Measurements from ENCODE around the gene DNAH2.

The DNAH2 gene

GRCh38 chr17:7834542-7834956 lies 117.0 kb downstream of the DNAH2 start:
- DNase-seq (ENCODE audit: low read depth, low spot score), result no peak
- peak overlapping the region; percentile 81 for H3K4me3 ChIP-seq (ENCODE audit: low read depth, low read length)
- TF ChIP-seq CTCF (IDR thresholded peaks at IDR 0.05; ENCODE audit: insufficient read depth, low read length, missing control alignments), result no peak
- ChIA-PET CTCF (interaction anchor here (0.6 to 5.7 kb wide), 22 partner anchors 9 to 223 kb away, joined by 3 to 40 read pairs (median 5); partner anchors contain the start of genes KCNAB3 and NAA38), POLR2A (interaction anchor here (0.6 to 3.6 kb wide), 3 partner anchors 9 to 22 kb away, joined by 3 to 23 read pairs (median 18); partner anchors contain the start of gene NAA38)

- CTCF ChIA-PET, result interaction anchor here (0.6 to 5.7 kb wide), 26 partner anchors 8 to 222 kb away, joined by 3 to 40 read pairs (median 5); partner anchors contain the start of genes KCNAB3 and NAA38
- TF ChIP-seq CTCF (IDR thresholded peaks at IDR 0.05; ENCODE audit: insufficient read depth, low read length, missing control alignments), result peak; percentile 95
- H3K4me3 ChIP-seq (ENCODE audit: low read depth, low read length), result peak overlapping the region; percentile 83
- POLR2A ChIA-PET, result interaction anchor here (1.0 to 3.6 kb wide), 4 partner anchors 9 to 149 kb away, joined by 3 to 23 read pairs (median 11); partner anchors contain the start of genes NAA38 and TP53
- DNase-seq (ENCODE audit: low read depth, low spot score), result peak; percentile 91
Measured at GRCh38 chr17:7834957-7835813, 117.6 kb downstream of the DNAH2 start.

- no peak for DNase-seq (ENCODE audit: low read depth, low spot score)
- TF ChIP-seq CTCF (IDR thresholded peaks at IDR 0.05; ENCODE audit: insufficient read depth, low read length, missing control alignments), result no peak
- ChIA-PET CTCF (interaction anchor here (0.9 to 5.7 kb wide), 15 partner anchors 10 to 221 kb away, joined by 3 to 40 read pairs (median 6); no protein-coding TSS in a partner anchor), POLR2A (interaction anchor here (1.0 to 3.6 kb wide), 4 partner anchors 8 to 150 kb away, joined by 3 to 23 read pairs (median 11); partner anchors contain the start of genes NAA38 and TP53)
- peak overlapping the region; percentile 83 for H3K4me3 ChIP-seq (ENCODE audit: low read depth, low read length)
Measured at GRCh38 chr17:7835814-7836595, 118.5 kb downstream of the DNAH2 start.

- ChIA-PET CTCF (interaction anchor here (0.9 to 3.0 kb wide), 9 partner anchors 9 to 283 kb away, joined by 3 to 18 read pairs (median 5); partner anchors contain the start of genes CYB5D1, NAA38 and TMEM88), POLR2A (interaction anchor here (2.3 to 3.6 kb wide), 2 partner anchors 7 to 20 kb away, joined by 18 to 23 read pairs; partner anchors contain the start of gene NAA38)
- TF ChIP-seq CTCF (IDR thresholded peaks at IDR 0.05; ENCODE audit: insufficient read depth, low read length, missing control alignments), result no peak
- DNase-seq (ENCODE audit: low read depth, low spot score), result no peak
- H3K4me3 ChIP-seq (ENCODE audit: low read depth, low read length), result peak overlapping the region; percentile 83
Measured at GRCh38 chr17:7836596-7837407, 119.3 kb downstream of the DNAH2 start.

- CTCF ChIA-PET, result interaction anchor here (0.9 to 3.0 kb wide), 11 partner anchors 13 to 282 kb away, joined by 3 to 16 read pairs (median 5); partner anchors contain the start of genes CYB5D1, NAA38 and TMEM88
Measured at GRCh38 chr17:7837408-7838088, 120.0 kb downstream of the DNAH2 start.

More at GRCh38 chr17:7837408-7838088, 120.0 kb downstream of the DNAH2 start:
- TF ChIP-seq CTCF (IDR thresholded peaks at IDR 0.05; ENCODE audit: insufficient read depth, low read length, missing control alignments), result no peak
- peak overlapping the region; percentile 83 for H3K4me3 ChIP-seq (ENCODE audit: low read depth, low read length)
- POLR2A ChIA-PET, result interaction anchor here (3.6 kb wide), 1 partner anchor 19 kb away, joined by 23 read pairs; the partner anchor contains the start of gene NAA38
- no peak for DNase-seq (ENCODE audit: low read depth, low spot score)
